ENCODE measurements around the gene SH2D3A. TPM values are rescaled to one million over a fixed set of nuclear protein-coding genes. Genes with fewer than 3 reads are reported as not detected.
A peak's percentile ranks its signal among the peaks of the same experiment; 100 is the strongest.

Gene SH2D3A
- total RNA-seq, 1 experiment from 2014 or later = 30.3 TPM

- peaks cover 10% of the 10 kb centered on the region for H3K4me1 Mint-ChIP-seq
- no peaks in the 10 kb centered on the region for H3K27me3 Mint-ChIP-seq (ENCODE audit: low read depth)
- ChIA-PET POLR2A (no interaction called here), CTCF (interaction anchor here (1.6 kb wide), 1 partner anchor 10 kb away, joined by 4 read pairs; no protein-coding TSS in a partner anchor)
- DNase-seq (ENCODE audit: low spot score) (no peak), ATAC-seq (no peak)
- TF ChIP-seq IRF1 (CRISPR knock-in tag; IDR thresholded peaks at IDR 0.05) (no peak), ZNF138 (CRISPR knock-in tag; conservative IDR thresholded peaks at IDR 0.05) (no peak), NR3C1 (CRISPR knock-in tag; conservative IDR thresholded peaks at IDR 0.05; ENCODE audit: low read depth) (no peak)
- no peak overlapping the region for H3K27ac Mint-ChIP-seq
- 0 out of 2 replicates have a peak, but pooled peaks cover 6% of the 10 kb centered on the region for H3K9me3 Mint-ChIP-seq
- no peak overlapping the region for H3K4me3 Mint-ChIP-seq
- H3K36me3 Mint-ChIP-seq = no peaks in the 10 kb centered on the region
Measured at GRCh38 chr19:6723108-6723618, 44.1 kb downstream of the SH2D3A start.

GRCh38 chr19:6721773-6722172 is 45.5 kb downstream of the SH2D3A start:
- CTCF ChIA-PET = interaction anchor here (1.6 kb wide), 1 partner anchor 12 kb away, joined by 4 read pairs; no protein-coding TSS in a partner anchor
- H3K4me3 Mint-ChIP-seq = no peak overlapping the region
- DNase-seq (ENCODE audit: low spot score) (no peak), ATAC-seq (no peak)
- TF ChIP-seq ESRRA (CRISPR knock-in tag; IDR thresholded peaks at IDR 0.05; ENCODE audit: borderline replicate concordance) (no peak), USF1 (CRISPR knock-in tag; IDR thresholded peaks at IDR 0.05) (no peak), ATF3 (CRISPR knock-in tag; conservative IDR thresholded peaks at IDR 0.05) (no peak), ZBTB43 (CRISPR knock-in tag; IDR thresholded peaks at IDR 0.05) (no peak), GABPB1 (CRISPR knock-in tag; IDR thresholded peaks at IDR 0.05) (no peak)
- peaks cover 4% of the 10 kb centered on the region; the same call in 1 of the 2 replicates for H3K27me3 Mint-ChIP-seq (ENCODE audit: low read depth)
- POLR2A ChIA-PET = no interaction called here
- H3K27ac Mint-ChIP-seq = no peak overlapping the region
- H3K4me1 Mint-ChIP-seq = peaks cover 16% of the 10 kb centered on the region
- no peaks in the 10 kb centered on the region for H3K36me3 Mint-ChIP-seq
- H3K9me3 Mint-ChIP-seq = peaks cover 8% of the 10 kb centered on the region

GRCh38 chr19:6721138-6721474 is 46.1 kb downstream of the SH2D3A start:
- peak overlapping the region; percentile 24; the same call in 1 of the 2 replicates for H3K27ac Mint-ChIP-seq
- ATAC-seq (no peak), DNase-seq (ENCODE audit: low spot score) (no peak)
- TF ChIP-seq ETV6 (CRISPR knock-in tag; IDR thresholded peaks at IDR 0.05) (no peak), HMGXB4 (CRISPR knock-in tag; IDR thresholded peaks at IDR 0.05) (no peak), ZNF416 (CRISPR knock-in tag; IDR thresholded peaks at IDR 0.05) (no peak), ZNF219 (CRISPR knock-in tag; IDR thresholded peaks at IDR 0.05; ENCODE audit: borderline replicate concordance) (no peak), SP1 (CRISPR knock-in tag; conservative IDR thresholded peaks at IDR 0.05) (no peak), JUN (CRISPR knock-in tag; IDR thresholded peaks at IDR 0.05) (no peak), ZNF232 (CRISPR knock-in tag; IDR thresholded peaks at IDR 0.05) (no peak), ZNF138 (CRISPR knock-in tag; conservative IDR thresholded peaks at IDR 0.05) (no peak), EMX1 (CRISPR knock-in tag; IDR thresholded peaks at IDR 0.05) (no peak), JAZF1 (CRISPR knock-in tag; IDR thresholded peaks at IDR 0.05) (no peak), MLX (CRISPR knock-in tag; IDR thresholded peaks at IDR 0.05) (no peak), TP53 (CRISPR knock-in tag; IDR thresholded peaks at IDR 0.05) (no peak), RORB (CRISPR knock-in tag; IDR thresholded peaks at IDR 0.05) (no peak), GTF2I (CRISPR knock-in tag; conservative IDR thresholded peaks at IDR 0.05) (no peak)
- no peak overlapping the region for H3K4me3 Mint-ChIP-seq
- no peaks in the 10 kb centered on the region for H3K36me3 Mint-ChIP-seq
- POLR2A ChIA-PET = no interaction called here
- H3K9me3 Mint-ChIP-seq = peaks cover 8% of the 10 kb centered on the region
- peaks cover 4% of the 10 kb centered on the region; the same call in 1 of the 2 replicates for H3K27me3 Mint-ChIP-seq (ENCODE audit: low read depth)
- CTCF ChIA-PET = interaction anchor here (1.1 kb wide), 2 partner anchors 10 to 12 kb away, joined by 3 to 4 read pairs; no protein-coding TSS in a partner anchor
- peaks cover 16% of the 10 kb centered on the region for H3K4me1 Mint-ChIP-seq
